HG02642 (cell line): ENCODE results near the gene CACNG4.

ENCODE experiments used
- ATAC-seq: cut with Tn5 transposase; IDR thresholded peaks from one replicate; pipeline ENCODE4 v1.9.1; 2021; ENCODE audit warnings: mild to moderate bottlenecking; ENCODE audit not compliant: unreplicated experiment, poor library complexity

The CACNG4 gene

DNA sequence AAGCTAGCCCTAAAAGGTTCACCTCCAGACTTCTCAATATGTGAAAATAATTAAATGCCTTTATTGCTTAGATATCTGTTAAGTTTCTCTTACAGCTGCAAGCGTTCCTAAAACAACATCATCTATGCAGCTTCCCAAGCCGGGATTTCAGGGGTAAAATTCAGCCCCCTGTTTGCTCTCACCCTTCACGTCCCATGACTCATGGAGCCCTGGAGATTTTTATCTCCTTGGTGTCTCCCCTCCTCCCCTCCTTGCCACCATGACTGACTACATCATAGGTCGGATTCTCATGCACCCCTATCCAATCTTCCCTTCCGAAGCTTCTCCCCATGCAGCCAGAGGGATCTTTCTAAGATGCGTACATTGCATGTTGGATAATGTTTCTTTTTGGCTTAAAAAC lies 21.0 kb upstream of the CACNG4 start:
- no peak for ATAC-seq

DNA sequence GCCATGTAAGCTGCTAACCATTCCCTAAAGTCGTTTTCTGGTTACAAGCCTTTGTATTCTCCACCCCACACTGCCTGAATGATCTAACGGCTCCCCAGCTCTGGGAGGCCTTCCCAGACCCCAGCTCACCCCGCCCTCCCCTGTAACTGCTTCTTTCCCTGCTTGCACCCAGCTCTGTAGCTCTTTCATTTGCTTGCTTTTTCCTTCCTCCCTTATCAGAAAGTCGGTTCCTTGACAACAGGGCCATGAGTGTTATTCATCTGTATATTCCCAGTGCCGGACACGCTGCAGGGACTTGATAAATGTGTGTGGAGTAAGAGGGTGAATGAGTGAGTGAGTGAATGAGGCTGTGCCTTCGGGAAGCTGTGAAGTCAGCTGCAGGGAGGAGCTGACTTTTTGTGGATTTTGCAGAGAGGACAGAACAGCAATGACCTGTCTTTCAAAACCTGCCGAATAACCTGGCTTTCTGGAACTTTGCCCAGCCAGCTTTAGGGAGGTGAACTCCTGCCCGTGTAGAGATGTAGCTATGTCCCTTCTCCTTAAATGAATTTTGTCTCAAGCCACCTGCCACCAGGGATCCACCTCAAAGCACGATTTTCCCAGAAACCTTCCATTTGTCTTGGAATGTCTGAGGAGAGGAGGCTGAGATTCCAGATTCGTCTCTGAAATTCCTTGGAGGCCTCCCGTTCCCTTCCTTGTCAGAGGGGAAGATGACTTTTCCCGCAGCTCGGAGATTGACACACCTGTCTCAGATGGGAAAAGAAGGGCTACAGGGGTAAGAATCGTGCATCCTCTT lies 20.0 kb upstream of the CACNG4 start:
- ATAC-seq, result no peak

GRCh38 chr17:66945147-66945835 lies 19.2 kb upstream of the CACNG4 start:
- no peak for ATAC-seq

DNA sequence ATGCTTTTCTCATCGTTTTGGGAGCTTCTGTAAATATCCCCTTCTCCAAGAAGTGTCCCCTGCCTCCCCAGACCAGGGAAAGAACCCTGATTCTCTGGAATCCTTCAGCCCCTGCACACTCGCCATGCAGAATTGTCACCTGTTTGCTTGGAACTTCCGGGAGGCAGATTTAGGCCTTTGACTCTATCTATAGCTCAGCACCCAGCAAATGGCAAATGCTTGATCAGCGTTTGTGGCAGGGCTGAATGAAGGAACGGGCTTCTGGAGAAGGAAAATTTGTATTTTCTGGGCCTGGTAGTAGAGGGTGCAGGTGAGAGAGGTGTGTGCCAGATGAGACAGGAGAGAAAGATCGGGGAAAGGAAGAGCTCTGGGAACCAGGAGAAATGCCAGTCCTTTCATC lies 18.3 kb upstream of the CACNG4 start:
- no peak for ATAC-seq

- ATAC-seq, result no peak
Observed at GRCh38 chr17:66947311-66947710, 17.2 kb upstream of the CACNG4 start.

DNA sequence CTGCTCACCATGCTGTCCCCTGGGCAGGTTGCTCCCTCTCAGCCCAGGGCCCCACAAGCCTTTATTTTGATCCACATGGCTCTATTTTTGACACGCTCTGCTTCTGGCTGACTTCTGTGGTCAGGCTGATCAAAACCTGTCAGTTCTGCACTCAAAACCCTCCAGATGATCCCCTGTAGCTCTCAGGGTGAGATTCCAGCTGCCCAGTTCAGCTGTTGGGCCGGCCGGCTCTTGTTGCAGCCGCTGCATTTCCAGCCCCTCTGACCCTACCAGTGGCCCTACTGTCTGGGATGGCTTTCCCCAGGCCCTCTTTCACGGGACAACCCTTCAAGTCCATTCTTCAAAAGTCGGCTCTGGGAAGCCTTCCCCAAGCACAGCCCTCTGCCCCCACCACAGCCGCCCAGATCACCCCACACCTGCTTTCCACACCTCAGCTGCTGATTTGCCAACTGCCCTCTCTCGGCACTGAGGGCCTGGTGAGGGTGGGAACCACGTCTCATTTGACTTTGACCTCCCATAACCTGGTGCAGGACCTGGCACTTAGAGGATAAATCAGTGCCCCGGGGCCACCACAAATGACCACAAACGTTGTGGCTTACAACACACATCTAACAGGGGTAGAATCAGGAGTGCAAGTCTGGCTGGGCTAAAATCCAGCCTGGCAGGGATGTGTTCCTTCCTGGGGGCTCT lies 16.3 kb upstream of the CACNG4 start:
- ATAC-seq, result no peak

DNA sequence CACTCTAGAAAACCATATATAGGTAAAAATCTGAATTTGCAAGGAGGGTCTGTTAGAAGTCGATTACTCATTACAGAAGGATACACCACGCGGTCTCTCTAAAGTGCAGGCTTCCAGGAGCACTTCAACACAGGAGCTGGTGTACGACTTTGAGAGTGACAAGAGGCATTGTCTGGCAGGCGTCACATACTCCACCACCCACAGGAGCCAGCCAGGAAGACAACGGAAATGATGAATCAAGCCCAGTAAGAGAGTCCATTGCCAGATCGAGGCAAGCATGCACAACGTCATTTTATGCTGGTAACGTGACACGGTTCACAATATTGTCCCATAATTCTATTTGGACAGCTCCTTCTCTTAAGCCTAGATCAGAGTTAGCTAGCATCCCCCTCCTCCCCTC lies 15.0 kb upstream of the CACNG4 start:
- ATAC-seq, result no peak

GRCh38 chr17:66950325-66950724 lies 14.2 kb upstream of the CACNG4 start:
- no peak for ATAC-seq

GRCh38 chr17:66950886-66951604 lies 13.5 kb upstream of the CACNG4 start:
- ATAC-seq, result no peak

GRCh38 chr17:66951605-66951953 lies 12.9 kb upstream of the CACNG4 start:
- no peak for ATAC-seq

GRCh38 chr17:66952031-66952524 lies 12.4 kb upstream of the CACNG4 start:
- no peak for ATAC-seq

GRCh38 chr17:66952681-66953629 lies 11.6 kb upstream of the CACNG4 start:
- ATAC-seq, result no peak

- no peak for ATAC-seq
Observed at GRCh38 chr17:66953630-66954020, 10.9 kb upstream of the CACNG4 start.

DNA sequence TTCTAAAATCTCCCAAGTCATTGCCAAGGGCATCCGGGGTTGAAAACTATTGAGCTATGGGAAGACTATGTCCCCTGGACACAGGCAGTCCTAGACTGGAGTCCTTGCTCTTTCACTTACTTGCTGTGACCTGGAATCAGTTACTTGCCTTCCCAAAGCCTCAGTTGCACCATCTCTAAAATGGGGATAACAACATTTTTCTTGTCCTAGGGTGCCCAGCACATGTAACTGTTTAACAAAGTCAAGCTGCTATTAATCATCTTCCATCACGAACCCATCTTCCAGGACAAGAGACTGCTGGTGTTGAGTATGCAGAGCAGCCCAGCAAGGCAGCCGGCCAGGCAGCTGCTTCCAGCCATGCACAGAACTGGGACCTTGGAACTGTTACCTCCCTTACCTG lies 9.9 kb upstream of the CACNG4 start:
- ATAC-seq, result no peak

GRCh38 chr17:66955821-66956220 lies 8.7 kb upstream of the CACNG4 start:
- no peak for ATAC-seq

DNA sequence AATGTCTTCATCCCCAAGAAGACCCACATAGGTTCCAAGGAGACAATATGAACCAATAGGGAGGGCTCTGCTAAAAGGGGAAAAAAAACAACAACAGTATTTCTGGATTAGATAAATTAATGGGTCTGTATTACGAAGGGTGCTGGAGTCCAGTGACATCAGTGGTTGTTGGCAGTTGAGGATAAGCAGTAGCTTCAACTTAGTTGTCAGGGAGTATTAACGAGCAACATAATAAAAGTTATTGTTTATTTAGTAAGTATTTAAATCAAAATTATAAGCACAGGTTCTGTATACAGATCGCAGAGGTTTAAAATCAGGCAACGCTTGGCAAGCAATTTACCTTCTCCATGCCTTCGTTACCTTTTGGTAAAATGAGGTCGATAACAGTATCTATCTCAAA lies 7.6 kb upstream of the CACNG4 start:
- ATAC-seq, result no peak

DNA sequence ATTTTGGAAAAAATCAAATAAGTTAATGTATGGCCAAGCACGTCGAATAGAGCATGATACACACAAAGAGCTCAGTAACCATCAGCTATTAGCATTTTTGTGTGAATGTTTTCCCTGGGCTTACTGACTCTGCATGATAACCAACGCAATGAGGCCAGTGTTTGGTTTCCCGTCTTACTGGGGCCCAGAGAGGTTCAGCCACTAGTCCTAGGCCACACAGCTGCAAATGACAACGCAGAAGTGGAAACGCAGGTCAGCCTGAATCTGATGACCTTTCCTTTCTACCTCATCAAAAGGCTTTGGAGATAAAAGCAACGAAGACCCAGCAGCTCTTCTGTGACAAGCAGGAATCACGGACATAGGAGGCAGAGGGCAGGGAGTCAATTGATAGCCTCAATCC lies 7.2 kb upstream of the CACNG4 start:
- no peak for ATAC-seq

DNA sequence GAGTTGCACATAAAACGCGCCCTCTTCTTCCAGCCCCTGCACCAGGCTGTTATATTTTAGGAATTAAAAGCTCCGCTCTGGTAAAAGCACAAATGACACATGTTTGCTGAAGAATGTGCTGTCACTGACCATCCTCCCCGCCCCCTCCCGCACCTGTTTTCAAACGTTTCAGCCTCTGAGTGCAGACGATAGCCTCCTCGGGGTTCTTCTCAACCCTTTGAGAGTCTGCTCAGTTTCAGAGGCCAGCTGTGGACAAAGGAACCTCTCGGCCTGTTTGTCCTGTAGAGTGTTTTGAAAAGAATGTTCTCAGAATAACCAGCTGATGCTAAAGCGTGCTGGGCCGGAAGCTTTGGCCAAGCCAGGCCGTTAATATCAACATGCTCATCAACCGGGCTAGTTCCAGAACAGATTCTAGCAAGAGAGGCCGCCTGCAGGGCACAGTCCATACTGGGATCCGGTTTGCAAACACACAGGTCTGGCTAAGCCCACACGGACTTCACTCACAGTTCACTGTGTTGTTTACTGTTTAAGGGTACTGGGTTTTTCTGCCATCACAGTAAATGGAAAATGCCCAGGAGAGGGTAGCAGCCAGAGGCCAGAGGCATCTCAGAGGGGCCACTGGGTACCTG lies 6.4 kb upstream of the CACNG4 start:
- ATAC-seq, result no peak
